Fibroblast of gingiva (primary cell): ENCODE results near the gene BCL6.

Experiments used
- DNase-seq: peaks from one replicate; pipeline ENCODE4 v3.0.0-alpha.2; 2011; ENCODE audit warnings: low read depth

BCL6 gene

DNA sequence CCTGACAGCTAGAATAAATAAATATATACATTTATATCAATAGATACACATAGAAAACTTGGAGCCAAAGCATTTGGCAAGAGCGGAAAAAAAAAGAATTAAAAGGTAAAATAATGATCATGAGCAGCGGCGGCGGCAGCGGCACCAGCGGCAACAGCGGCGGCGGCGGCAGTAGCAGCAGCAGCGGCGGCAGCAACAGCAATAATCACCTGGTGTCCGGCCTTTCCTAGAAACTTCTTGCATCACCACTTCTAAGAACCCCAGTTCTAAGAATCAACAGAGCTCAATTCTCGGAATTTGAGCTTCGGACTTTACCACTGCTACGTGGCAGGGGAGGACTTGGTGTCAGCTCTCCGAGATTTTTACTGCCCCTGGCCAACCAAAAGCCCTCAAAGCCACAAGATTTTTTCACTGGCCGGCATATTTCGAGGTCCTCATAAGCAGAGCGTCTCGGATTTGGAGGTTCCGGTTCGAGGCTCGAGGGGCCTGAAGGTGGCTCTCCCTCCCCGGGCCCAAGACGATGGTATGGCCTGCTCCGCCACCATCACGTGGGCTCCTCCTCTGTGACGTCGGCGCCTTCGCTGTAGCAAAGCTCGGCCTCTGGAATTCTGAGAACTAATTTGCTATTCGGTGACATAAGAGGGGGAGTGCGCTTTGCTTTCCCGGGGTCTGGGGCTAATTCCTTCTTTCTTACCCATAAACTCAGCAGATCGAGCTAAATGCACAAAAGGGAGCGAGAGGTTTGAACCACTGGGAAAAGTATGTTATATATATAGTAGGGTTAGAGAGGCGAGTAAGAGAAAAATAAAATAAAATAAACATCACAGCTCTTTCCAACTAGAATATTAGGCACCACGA lies at the start of gene BCL6:
TSS of gene BCL6 (minus strand) at position 268 of the 858 bp plus-strand sequence. CDS start 11,775 bp downstream, outside the sequence.
- peak; percentile 99 for DNase-seq

DNA sequence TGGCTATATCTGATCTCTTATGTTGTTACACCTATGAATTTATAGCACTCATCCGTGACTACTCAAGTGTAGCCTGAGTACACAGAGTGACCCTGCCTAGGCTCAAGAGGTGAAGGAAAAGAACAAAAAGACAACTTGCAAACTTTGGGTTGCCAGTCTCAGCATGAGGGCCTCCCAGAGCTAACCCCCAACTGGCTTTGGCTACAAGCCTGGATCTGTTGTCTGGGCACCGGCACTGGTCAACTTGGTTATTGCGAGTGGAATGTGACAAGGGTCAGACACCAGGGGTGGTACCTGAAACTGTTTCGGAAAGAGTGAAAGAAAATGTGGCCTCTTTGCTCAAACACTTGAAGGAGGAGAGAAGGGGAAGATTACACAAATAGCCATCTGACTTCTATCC lies 49.5 kb upstream of the BCL6 start:
- no peak for DNase-seq

DNA sequence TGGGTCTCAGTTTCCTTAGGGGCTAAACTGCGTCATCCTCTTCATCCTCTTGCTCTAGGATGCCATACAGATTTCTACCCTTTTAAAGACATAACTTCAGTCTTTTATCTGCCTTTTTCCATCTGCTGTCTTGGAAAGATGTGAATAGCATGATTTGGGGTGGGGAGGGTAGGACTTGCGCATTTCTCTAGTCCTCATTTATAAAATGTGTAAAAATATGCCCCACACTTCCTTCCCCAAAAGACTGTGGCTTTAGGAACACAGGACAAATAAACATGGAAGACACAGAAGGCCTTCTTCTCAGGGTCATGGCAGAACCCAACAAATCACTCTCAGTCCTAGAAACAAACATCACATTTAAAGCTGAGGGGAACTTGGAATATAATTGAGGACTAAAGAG lies 48.4 kb upstream of the BCL6 start:
- DNase-seq, result no peak

DNA sequence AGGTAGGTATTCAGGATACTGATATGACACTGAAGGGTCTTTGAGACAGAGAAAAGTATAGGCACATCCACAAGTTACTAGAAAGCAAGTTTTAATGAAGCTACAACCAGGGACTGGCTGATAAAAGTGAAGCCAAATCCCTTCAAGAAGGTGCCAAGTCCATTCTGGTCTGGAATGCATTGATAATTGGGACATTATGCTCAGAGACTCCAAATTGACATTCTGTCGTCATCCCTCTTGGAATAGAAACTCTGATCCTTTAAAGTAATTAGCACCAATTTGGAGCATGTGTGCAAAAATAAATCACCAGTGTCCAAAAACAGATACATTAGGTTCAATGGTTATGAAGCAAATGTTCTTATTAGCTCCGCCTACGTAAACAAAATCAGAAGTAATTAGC lies 47.3 kb upstream of the BCL6 start:
- DNase-seq, result no peak

DNA sequence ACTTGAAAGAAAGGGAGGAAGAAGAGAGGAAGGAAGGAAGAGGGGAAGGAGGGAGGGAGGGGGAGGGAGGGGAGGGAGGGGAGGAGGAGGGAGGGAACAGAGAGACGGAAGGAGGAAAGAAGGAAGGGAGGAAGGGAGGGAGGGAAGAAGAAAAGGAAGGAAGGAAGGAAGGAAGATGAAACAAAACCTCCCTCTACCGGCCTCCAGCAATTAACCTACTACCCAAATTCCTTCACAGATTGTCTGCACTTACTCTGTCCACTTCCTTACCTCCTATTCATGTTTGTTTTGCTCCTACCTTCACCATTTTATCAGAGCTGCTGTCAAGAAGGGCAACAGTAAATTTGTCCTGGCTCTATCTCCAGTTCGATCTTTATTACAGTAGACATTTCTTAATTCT lies 44.6 kb upstream of the BCL6 start:
- DNase-seq, result no peak

DNA sequence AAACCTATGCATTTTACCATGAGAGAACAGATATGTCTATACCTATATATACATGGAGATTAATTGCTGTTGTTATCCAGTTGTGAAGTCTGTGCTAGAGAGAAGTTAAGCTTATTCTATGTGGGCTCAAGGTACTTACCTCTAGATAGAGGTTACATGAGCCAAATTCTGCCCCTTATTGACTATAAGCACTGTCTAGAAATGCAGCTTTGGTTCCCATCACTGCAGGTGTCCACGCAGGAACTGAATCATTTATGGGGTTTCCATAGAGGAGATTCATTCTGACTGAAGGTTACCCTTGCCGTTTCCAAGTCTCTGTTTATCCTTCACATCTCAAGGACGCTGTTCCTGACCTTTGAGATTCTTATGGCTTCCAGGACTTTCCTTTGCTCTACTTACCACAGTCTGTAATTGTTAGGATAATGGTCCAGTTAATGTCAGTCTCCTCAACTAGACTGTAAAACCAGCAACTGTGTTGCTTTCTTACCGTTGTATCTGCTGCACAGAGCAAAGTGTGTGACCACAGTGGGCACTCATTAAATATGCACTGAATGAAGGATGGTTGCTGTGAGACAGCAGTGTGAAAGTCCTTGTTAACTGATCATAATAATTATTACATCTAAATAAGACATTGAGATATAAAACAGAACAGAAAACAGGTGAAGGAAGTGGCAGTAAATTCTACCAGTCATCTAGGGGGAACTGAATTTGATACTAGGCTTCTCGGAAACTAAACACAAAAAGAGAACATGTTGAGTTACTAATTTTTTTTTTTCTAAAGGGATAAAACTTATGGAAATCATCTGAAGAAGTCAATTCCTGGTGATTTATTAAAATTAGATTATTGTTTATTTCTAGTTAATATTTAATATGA lies 44.0 kb upstream of the BCL6 start:
- no peak for DNase-seq

DNA sequence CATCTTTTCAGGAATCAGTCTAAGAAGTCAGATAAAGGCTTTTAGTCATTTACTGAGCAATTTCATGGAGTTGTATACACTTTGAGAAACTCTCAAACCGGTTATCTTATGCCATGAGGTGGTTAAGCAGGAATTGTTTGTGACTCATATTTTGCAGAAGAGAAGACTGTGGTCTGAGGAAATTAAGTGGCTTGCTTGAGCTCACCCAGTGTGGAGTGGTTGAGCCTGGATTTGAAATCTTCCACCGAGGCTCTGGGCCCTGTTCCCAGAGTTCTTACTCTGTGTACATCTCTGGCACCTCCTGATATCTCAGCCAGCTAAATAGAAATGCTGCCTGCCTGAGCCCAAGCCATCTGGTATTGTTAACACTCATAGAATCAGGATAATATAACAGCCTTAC lies 37.8 kb upstream of the BCL6 start:
- DNase-seq, result peak; percentile 82

DNA sequence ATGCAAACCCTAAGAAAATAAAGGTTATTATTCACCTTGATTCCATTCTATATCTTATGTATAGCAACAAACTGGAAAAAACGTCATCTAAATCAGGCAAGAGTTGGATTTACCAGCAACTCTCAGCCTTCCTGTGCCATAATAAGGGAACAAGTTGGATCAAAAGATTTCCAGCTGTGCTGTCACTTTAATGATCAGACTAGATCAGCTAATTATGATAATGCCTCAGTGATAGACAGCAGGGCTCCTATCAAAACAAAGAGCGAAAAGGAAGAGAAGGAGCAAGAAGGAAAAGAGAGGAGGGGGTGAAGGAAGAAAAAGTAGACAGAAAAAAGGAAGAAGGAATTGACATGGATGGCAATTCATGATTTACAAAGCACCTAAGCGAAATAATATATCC lies 36.7 kb upstream of the BCL6 start:
- DNase-seq, result no peak

DNA sequence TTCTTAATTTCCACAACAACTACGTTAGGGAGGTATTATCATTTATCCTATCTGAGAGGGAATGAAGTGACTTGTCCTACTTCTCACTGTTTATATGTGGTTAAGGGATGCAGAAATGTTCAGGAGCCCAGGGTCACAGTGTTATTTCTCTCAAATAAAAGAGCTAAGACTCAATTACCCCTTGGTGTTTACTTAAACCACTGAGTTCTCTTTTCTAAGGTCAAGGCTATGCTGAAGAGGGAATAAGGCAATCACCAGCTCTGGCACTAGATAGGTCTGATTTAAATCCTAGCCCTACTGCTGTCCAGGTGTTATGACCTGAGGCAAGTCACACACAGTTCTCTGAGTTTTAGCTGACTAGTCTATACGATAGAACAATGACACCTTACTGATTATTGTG lies 35.7 kb upstream of the BCL6 start:
- no peak for DNase-seq

DNA sequence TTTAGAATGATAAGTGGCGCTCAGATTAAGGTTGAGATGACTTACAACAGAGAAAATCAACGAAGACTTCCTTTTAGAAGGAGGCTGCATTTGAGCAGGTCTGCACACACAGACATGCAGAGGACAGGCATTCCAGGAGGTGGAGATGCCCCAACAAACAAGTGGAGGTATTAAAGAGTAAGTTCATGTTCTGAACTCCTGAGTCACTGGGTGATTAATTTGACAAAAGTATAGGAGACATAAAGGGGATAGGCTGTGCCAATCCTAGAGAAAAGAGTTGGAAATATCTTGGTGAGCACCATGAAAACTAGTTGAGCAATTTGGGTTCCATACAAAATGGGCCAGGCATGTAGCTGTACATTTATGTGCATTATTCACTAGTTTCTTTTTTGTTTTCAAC lies 33.5 kb upstream of the BCL6 start:
- DNase-seq, result no peak

DNA sequence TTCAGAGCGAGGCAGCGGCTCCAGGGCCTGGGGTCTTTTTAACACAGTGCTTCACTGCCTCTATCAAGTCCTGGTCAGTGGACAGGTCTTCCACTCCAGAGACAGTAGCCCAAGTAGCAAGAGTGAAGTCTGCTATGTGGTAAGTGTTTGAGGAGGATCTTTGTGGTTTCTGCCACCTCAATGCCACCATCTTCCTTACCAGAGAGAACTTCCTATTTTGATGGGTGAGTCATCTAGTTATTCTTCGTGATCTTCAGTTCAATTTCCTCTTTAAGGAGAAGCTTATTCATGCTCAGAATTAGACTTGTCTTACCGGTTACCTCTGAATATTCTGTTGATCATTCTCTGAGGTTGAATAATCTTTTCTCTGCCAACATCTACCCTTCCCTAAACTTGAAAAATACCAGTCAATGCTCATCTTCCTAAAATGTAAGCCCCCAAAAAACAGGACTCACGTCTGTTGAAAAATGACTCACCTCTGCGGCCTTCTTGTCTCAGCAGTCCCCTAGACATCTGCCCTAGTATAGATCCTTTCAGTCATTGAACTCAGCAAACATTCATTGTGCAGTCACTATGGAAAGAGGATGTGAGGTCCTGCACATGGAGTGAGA lies 32.2 kb upstream of the BCL6 start:
- no peak for DNase-seq

DNA sequence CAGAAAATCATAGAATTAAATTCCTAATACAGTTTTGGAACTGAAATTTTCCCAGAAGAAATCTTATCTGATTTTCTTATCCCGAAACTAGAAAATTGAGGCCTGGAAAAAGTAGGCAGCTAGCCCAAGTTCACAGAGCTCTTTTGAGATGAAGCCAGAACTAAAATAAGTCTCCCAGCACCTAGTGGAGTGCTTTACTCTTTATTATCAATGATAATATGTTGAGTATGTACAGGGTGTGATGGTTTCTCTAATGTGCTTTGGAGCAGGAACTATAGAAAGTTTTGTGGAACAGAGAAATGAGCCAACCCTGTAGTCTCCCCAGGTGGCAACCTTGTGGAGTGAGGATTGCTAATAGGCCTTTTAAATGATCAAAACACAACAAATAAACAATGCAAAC lies 30.3 kb upstream of the BCL6 start:
- DNase-seq, result no peak

DNA sequence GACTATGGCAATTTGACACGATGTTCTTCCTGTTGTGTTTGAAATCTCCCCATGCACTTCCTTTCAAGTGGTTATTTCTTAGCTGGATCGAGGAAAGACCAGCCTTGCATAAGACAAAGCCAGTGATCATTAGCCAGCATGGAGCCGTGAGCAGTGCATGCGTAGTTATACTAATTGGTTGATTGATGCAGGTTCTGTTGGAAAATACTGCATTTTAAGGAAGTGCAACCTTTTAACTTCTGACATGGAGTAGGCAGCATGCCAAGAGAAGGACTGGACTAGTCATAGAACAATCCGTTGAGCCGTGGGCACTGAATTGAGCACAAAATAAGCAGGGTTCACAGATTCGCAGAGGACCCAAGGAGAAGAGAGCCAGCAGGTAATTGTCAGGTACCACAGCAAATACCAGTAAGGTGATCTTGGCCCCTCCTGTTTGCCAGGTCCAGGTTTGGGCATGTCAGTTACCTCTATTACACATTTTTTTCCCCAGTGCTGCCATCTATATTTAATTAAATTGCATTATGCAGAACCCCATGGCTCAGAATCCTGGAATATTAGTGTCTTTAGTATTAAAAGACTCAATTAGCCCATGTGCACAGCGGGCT lies 29.0 kb upstream of the BCL6 start:
- DNase-seq, result no peak

DNA sequence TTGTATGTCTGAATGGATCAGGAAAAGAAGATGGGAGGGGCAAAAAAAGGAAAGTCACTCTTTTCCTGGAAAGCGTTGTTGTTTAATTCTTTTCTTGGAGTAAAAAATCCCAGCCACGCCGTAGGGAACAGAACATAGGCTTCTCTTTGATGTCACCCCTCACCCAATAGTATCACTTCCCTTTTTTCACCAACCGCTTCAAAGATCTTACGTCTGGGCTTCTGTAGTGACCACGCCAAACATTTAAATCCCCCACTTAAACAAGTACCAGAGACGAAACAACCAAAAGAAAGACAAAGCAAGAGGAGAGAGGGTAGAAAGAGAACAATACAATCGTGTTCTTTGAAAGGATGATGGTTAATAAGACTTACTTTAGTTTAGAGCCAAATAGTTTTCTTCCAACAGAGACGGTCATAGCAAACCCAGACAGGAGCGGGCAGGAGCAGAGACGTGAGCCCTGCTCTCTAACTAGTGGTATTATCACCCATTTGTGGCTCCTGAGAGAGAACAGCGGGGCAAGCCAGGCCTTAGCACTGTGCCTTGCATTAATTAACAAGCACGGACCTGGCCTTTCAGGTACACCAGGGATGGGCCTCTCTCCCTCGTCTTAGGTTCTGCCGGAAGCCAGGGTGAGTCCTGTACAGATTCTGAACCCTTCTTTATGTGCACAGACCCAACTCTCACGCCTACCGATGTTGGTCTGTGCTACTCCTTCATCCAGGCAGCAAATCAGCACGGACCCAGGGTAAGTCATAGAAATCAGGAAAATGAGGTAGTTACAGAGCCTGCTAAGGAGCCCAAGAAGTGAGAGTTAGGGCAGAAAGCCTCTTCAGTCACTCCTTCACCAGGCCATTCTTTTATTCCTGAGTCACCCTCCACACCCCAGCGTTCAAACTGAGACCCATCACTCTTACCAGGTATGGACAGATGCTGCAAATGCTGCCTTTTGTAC lies 28.2 kb upstream of the BCL6 start:
- no peak for DNase-seq

DNA sequence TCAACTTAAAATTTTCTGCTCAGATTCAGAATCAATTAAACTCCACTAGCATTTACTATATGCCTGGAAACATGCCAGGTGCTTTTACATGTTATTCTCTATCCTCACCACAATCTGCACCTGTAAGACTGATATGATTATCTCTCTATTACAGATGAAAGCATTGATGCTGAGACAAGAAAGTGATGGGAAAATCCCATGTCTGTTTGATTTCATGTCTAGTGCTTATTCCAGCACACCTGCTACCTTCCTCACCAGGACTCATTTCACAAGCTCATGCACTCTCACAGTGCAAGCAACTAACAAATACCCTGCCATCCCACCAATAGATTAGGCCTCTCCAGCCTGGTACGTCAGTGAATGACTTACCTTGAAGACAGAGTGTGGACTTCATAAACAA lies 25.0 kb upstream of the BCL6 start:
- DNase-seq, result no peak

DNA sequence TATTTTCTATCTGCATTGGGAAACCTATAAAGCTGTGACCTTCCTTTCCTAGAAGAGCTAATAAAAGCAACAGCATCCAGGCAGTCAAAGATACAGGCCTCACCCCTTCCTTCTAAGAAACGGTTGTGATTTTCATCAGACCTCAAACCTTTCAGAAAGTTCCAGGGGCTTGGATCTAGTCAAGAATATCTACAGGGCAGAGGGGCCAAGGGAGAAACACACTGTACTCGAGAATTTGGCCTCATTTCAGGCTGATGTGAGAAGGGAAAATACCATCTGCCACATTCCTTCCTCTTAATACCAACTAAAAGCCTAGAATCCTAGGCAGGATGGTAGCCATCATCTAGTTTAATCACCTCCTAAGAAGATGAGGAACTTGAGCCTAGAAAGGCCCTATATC lies 24.5 kb upstream of the BCL6 start:
- no peak for DNase-seq

DNA sequence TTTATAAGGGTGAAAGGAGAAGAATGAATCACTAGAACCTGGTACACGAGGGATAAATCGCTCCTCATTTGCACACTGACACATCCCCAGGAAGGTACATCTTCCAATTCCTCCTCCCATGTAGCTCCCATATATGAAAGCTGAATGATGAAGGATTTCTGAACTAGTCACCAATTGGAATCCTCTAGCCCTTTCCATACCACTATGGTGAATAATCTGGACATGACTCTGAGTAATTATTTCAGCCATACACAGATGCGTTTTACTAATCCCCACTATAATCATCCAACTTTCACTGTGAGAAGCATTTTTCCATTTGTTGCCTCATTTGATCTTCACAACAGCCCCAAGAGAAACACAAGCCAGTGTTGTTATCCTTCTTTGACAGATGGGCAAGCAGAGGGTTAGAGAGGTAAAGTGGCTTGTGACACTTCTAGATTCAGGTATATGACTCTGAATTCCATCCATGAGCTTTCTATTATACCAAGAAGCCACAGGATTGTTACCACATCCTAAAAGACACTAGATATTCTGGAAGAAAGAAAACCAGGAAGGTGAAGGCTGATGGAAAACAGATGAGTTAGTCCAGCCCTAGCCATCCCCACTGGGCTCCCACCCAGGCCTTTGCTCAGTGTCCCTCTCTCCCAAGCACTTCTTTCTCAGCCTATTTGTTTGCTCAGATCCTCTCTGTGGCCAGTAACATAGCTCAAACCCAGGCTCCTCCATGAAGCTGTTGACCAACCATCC lies 22.2 kb upstream of the BCL6 start:
- DNase-seq, result peak; percentile 61

DNA sequence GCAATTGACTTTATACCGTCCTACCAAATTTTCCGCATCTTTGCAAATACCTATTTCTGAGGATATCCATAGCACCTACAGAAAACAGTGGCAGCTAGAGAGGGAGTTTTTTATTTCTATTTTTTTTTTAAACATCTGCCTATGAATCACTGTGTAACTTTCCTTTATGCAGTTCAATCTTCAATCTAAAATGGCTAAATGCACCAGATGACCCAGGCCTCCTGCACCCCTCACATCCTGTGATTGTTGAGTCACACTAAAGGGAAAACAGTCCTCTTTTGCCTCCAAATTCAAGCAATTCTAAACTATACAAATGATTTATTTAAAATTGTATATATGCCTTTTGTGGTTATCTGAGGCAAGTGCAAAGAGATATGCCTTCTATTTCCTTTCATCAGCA lies 20.1 kb upstream of the BCL6 start:
- DNase-seq, result no peak

DNA sequence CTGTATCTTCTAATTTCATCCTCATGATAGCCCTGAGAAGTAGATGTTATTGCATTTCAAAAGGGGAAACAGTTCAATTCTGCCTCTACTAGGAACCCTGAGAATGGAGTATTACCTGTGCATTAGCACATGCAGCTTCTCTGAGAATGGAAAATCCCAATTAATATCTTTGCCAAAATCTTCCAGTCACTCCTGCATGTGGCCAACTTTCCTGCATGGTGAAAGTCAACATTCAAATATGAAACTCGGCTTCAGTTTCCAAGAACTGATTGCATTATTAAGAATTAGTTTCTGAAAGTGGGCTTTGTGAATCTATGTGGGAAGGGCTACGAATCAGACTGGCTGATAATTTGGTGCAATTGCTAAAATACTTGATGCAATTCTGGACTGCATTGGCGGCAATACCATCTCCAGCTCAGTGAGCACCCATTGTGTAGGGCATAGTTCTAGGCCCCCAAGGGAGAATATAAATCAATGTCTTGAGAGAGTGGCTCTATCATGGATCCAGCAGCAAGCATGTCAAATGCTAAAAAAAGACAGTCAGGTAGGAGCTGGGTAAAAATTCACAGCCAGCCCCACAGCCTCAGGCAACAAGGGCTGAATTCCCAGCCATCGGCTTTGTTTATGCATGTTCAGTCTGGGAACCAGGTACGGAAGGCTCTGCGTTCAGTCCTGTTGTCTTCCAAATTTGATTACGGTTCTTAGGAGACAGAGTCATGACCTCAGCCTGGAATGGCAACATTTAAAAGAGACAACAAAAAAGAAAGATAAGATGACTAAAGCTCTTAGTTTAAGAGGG lies 18.8 kb upstream of the BCL6 start:
- DNase-seq, result no peak

DNA sequence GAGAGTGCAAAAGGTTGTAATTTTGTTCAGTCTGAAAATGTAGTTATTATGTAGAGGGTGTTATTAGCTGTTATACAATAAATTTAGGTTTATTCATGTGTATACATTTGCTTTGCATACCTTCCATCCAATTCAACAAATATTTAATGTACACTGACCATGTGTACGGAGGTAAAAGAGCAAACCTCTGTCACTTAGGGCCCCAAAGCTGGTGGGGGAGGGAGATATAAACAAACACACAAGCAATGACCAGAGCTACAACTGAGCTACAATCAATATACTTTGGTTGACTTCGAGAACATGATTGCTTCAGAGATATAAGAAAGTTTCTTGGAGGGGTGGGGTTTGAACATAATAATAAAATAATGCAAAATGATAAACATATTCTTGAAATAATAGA lies 17.5 kb upstream of the BCL6 start:
- no peak for DNase-seq
